ENCODE results near the gene MAML3.

DNA sequence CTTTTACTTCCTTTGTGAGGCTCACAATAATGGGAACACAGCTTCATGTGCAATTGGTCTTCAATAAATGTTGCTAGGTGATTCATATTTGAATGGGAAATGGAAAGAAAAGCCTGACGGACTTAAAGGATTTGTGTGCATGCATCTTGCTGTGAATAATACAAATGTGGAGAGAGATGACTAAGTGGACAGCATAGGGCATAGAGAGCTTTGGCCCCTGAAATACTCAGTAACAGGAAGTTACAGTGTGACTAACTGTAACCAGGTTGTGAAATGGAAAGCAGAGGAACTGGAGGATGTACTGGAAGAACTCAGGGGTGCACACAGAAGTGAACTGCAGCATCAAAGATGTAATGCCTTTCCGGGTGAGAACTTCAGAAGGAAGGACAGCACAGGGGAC is 281.7 kb downstream of the MAML3 start:
- TF ChIP-seq, protein P1, sequence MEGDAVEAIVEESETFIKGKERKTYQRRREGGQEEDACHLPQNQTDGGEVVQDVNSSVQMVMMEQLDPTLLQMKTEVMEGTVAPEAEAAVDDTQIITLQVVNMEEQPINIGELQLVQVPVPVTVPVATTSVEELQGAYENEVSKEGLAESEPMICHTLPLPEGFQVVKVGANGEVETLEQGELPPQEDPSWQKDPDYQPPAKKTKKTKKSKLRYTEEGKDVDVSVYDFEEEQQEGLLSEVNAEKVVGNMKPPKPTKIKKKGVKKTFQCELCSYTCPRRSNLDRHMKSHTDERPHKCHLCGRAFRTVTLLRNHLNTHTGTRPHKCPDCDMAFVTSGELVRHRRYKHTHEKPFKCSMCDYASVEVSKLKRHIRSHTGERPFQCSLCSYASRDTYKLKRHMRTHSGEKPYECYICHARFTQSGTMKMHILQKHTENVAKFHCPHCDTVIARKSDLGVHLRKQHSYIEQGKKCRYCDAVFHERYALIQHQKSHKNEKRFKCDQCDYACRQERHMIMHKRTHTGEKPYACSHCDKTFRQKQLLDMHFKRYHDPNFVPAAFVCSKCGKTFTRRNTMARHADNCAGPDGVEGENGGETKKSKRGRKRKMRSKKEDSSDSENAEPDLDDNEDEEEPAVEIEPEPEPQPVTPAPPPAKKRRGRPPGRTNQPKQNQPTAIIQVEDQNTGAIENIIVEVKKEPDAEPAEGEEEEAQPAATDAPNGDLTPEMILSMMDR (IDR thresholded peaks at IDR 0.05): no peak
- TF ChIP-seq POLR2A (IDR thresholded peaks at IDR 0.05) (no peak), EP300 (IDR thresholded peaks at IDR 0.05) (no peak)

Measured in suprapubic skin (tissue), 3 donors.